ENCODE results near the gene PRPF8. TPM values are rescaled to one million over a fixed set of nuclear protein-coding genes. Genes with fewer than 3 reads are reported as not detected.

Gene PRPF8
- total and polyA plus RNA-seq, 2 of the 13 experiments (the other 11 are each of a cell fraction or from before 2014, with no cell fraction given) = 112 to 179 TPM

GRCh38 chr17:1716076-1716911, 31.6 kb upstream of the PRPF8 start (continued):
- TF ChIP-seq PREB (CRISPR knock-in tag; IDR thresholded peaks at IDR 0.05) = no peak
- TF ChIP-seq GMEB1 (CRISPR knock-in tag; IDR thresholded peaks at IDR 0.05; ENCODE audit: borderline replicate concordance) = peak; percentile 99
- peak; percentile 93 for TF ChIP-seq GMEB2 (CRISPR knock-in tag; IDR thresholded peaks at IDR 0.05; ENCODE audit: low read depth)
- TF ChIP-seq ZMAT3 (CRISPR knock-in tag; conservative IDR thresholded peaks at IDR 0.05) = no peak
- TF ChIP-seq ZNF83 (CRISPR knock-in tag; IDR thresholded peaks at IDR 0.05; ENCODE audit: borderline replicate concordance) = no peak
- TF ChIP-seq ZNF740 (CRISPR knock-in tag; IDR thresholded peaks at IDR 0.05) = no peak
- TF ChIP-seq SIN3A (IDR thresholded peaks at IDR 0.05; ENCODE audit: borderline replicate concordance, low read depth, low read length) = peak; percentile 97
- no peak for TF ChIP-seq RARG (CRISPR knock-in tag; IDR thresholded peaks at IDR 0.05; ENCODE audit: low read depth)
- TF ChIP-seq HNRNPH1 (optimal IDR thresholded peaks at IDR 0.05; ENCODE audit: low read depth, low read length) = no peak
- peak; percentile 97 for TF ChIP-seq ZNF143 (CRISPR knock-in tag; IDR thresholded peaks at IDR 0.05)
- no peak; the same call in 1 of the 2 replicates for TF ChIP-seq STAT6 (CRISPR knock-in tag; IDR thresholded peaks at IDR 0.05; ENCODE audit: borderline replicate concordance)
- no peak for TF ChIP-seq PRDM10 (CRISPR knock-in tag; IDR thresholded peaks at IDR 0.05; ENCODE audit: low read depth)
- TF ChIP-seq HNRNPUL1 (IDR thresholded peaks at IDR 0.05; ENCODE audit: low read depth, low read length) = 0 out of 2 replicates have a peak, but pooled peaks have one; percentile 17
- no peak for TF ChIP-seq SMARCC2 (IDR thresholded peaks at IDR 0.05)
- TF ChIP-seq ZNF136 (CRISPR knock-in tag; IDR thresholded peaks at IDR 0.05; ENCODE audit: low read depth) = no peak
- no peak for TF ChIP-seq ZMYM3 (CRISPR knock-in tag; IDR thresholded peaks at IDR 0.05)
- TF ChIP-seq ZNF747 (CRISPR knock-in tag; IDR thresholded peaks at IDR 0.05; ENCODE audit: borderline replicate concordance) = 0 out of 2 replicates have a peak, but pooled peaks have one; percentile 57
